Kidney tubule cell (primary cell): Measurements from ENCODE around the gene GJB2.

Source experiments
- DNase-seq: peaks from one replicate; pipeline ENCODE4 v3.0.0-alpha.2; 2018; ENCODE audit warnings: low spot score

GJB2 gene

GRCh38 chr13:20192158-20192835, 441 bp downstream of the GJB2 start:
- peak; percentile 62 for DNase-seq

- DNase-seq: peak; percentile 70
Measured at GRCh38 chr13:20191311-20192157, 1.2 kb downstream of the GJB2 start.

GRCh38 chr13:20190481-20191310, 2.0 kb downstream of the GJB2 start:
- peak; percentile 86 for DNase-seq

GRCh38 chr13:20190076-20190475, 2.7 kb downstream of the GJB2 start:
- peak; percentile 50 for DNase-seq

- no peak for DNase-seq
Measured at GRCh38 chr13:20188667-20189553, 3.8 kb downstream of the GJB2 start.

GRCh38 chr13:20186771-20187170, 6.0 kb downstream of the GJB2 start:
- DNase-seq: no peak

GRCh38 chr13:20185366-20186056, 7.2 kb downstream of the GJB2 start:
- DNase-seq: no peak

GRCh38 chr13:20182231-20182846, 10.4 kb downstream of the GJB2 start:
- peak; percentile 82 for DNase-seq

GRCh38 chr13:20181188-20181587, 11.6 kb downstream of the GJB2 start:
- no peak for DNase-seq

- DNase-seq: no peak
Measured at GRCh38 chr13:20178156-20178555, 14.6 kb downstream of the GJB2 start.

GRCh38 chr13:20177049-20177831, 15.5 kb downstream of the GJB2 start:
- no peak for DNase-seq

GRCh38 chr13:20175907-20176652, 16.7 kb downstream of the GJB2 start:
- no peak for DNase-seq

GRCh38 chr13:20175406-20175794, 17.3 kb downstream of the GJB2 start:
- DNase-seq: no peak

GRCh38 chr13:20174656-20175405, 17.9 kb downstream of the GJB2 start:
- peak; percentile 97 for DNase-seq

- DNase-seq: no peak
Measured at GRCh38 chr13:20173116-20173746, 19.5 kb downstream of the GJB2 start.

- no peak for DNase-seq
Measured at GRCh38 chr13:20171364-20171763, 21.4 kb downstream of the GJB2 start.

- no peak for DNase-seq
Measured at GRCh38 chr13:20170921-20171320, 21.8 kb downstream of the GJB2 start.

GRCh38 chr13:20168396-20168795, 24.3 kb downstream of the GJB2 start:
- DNase-seq: no peak
